ENCODE measurements around the gene PTCD1.
"Not testable (repeated sequence)": the region's sequence is repeated elsewhere in the genome, so short reads cannot be mapped to it uniquely, and the experiment has no call there.

The PTCD1 gene

DNA sequence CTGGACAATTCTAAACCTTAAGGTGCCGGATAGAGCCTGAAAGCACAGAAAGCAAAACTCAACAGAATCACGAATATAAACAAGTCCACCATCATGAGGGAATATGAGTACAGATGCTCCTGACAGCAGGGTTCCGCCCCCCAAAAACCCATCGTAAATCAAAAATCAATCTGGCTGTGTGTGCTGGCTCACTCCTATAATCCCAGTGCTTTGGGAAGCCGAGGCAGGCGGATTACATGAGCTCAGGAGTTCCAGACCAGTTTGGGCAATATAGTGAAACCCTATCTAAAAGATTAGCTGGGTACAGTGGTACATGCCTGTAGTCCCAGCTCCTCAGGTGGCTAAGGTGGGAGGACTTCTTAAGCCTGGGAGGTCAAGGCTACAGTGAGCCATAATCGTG is 17.6 kb downstream of the PTCD1 start:
- Histone ChIP-seq H3K4me3 (ENCODE audit: low read depth, low read length) (no peak overlapping the region), H3K27ac (no peak overlapping the region), H3K36me3 (replicated peaks) (peaks cover 81% of the 10 kb centered on the region), H3K27me3 (replicated peaks) (no peaks in the 10 kb centered on the region)
- no peak for DNase-seq
- in situ Hi-C loops (cut with HindIII; ENCODE audit: low pct_ligation_motif_present, low sequenced_read_pairs) = no loop called here
- no peak for TF ChIP-seq CTCF (IDR thresholded peaks at IDR 0.05; ENCODE audit: low read depth, low read length, missing control alignments)

GRCh38 chr7:99420213-99420612 is 18.4 kb downstream of the PTCD1 start:
- H3K27ac ChIP-seq = no peak overlapping the region
- no peak overlapping the region for H3K4me3 ChIP-seq (ENCODE audit: low read depth, low read length)
- in situ Hi-C loops (cut with HindIII; ENCODE audit: low pct_ligation_motif_present, low sequenced_read_pairs) = no loop called here
- peaks cover 77% of the 10 kb centered on the region for H3K36me3 ChIP-seq (replicated peaks)
- no peak for DNase-seq
- no peak for TF ChIP-seq CTCF (IDR thresholded peaks at IDR 0.05; ENCODE audit: low read depth, low read length, missing control alignments)
- H3K27me3 ChIP-seq (replicated peaks) = no peaks in the 10 kb centered on the region

- no peak overlapping the region for H3K4me3 ChIP-seq (ENCODE audit: low read depth, low read length)
- no peak for DNase-seq
- in situ Hi-C loops (cut with HindIII; ENCODE audit: low pct_ligation_motif_present, low sequenced_read_pairs) = no loop called here
- TF ChIP-seq CTCF (IDR thresholded peaks at IDR 0.05; ENCODE audit: low read depth, low read length, missing control alignments) = no peak
- no peaks in the 10 kb centered on the region for H3K27me3 ChIP-seq (replicated peaks)
- peaks cover 77% of the 10 kb centered on the region for H3K36me3 ChIP-seq (replicated peaks)
- H3K27ac ChIP-seq = no peak overlapping the region
Observed at GRCh38 chr7:99419323-99420021, 19.1 kb downstream of the PTCD1 start.

GRCh38 chr7:99418260-99418659 is 20.3 kb downstream of the PTCD1 start:
- in situ Hi-C loops (cut with HindIII; ENCODE audit: low pct_ligation_motif_present, low sequenced_read_pairs) = no loop called here
- H3K27ac ChIP-seq = no peak overlapping the region

DNA sequence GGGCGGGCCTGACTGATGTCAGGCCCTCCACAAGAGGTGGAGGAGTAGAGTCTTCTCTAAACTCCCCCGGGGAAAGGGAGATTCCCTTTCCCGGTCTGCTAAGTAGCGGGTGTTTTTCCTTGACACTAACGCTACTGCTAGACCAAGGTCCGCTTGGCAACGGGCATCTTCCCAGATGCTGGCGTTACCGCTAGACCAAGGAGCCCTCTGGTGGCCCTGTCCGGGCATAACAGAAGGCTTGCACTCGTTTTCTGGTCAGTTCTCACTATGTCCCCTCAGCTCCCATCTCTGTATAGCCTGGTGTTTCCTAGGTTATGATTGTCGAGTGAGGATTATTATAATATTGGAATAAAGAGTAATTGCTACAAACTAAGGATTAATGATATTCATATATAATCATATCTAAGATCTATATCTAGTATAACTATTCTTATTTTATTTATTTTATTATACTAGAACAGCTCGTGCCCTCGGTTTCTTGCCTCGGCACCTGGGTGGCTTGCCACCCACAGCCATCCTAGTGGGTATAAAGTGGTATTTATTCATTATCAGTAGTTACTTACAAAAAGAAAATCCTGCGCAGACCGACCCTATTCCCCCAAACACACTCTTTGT is 23.0 kb downstream of the PTCD1 start:
- TF ChIP-seq CTCF (IDR thresholded peaks at IDR 0.05; ENCODE audit: low read depth, low read length, missing control alignments) = peak; percentile 75
- H3K4me3 ChIP-seq (ENCODE audit: low read depth, low read length); in situ Hi-C loops (cut with HindIII; ENCODE audit: low pct_ligation_motif_present, low sequenced_read_pairs); H3K27ac ChIP-seq; H3K27me3 ChIP-seq (replicated peaks): not testable (repeated sequence)
- peaks cover 82% of the 10 kb centered on the region for H3K36me3 ChIP-seq (replicated peaks)
- DNase-seq = peak; percentile 73

More at GRCh38 chr7:99418260-99418659, 20.3 kb downstream of the PTCD1 start:
- no peak for TF ChIP-seq CTCF (IDR thresholded peaks at IDR 0.05; ENCODE audit: low read depth, low read length, missing control alignments)
- Histone ChIP-seq H3K36me3 (replicated peaks) (peaks cover 72% of the 10 kb centered on the region), H3K27me3 (replicated peaks) (no peaks in the 10 kb centered on the region), H3K4me3 (ENCODE audit: low read depth, low read length) (no peak overlapping the region)
- no peak for DNase-seq
